HG02610 (cell line): Measurements from ENCODE around the gene MICAL3.
"Not testable (repeated sequence)": the region's sequence is repeated elsewhere in the genome, so short reads cannot be mapped to it uniquely, and the experiment has no call there.

Experiments used
- ATAC-seq: cut with Tn5 transposase; IDR thresholded peaks from one replicate; pipeline ENCODE4 v1.9.1; 2021; ENCODE audit warnings: mild to moderate bottlenecking, moderate library complexity; ENCODE audit not compliant: unreplicated experiment

MICAL3 gene

GRCh38 chr22:18034076-18034475, 9.7 kb upstream of the MICAL3 start:
- ATAC-seq: no peak

GRCh38 chr22:18033204-18033998, 9.0 kb upstream of the MICAL3 start:
- ATAC-seq: no peak

- no peak for ATAC-seq
These were observed 8.2 kb upstream of the MICAL3 start for GRCh38 chr22:18032455-18033101.

- ATAC-seq: no peak
These were observed 7.5 kb upstream of the MICAL3 start for GRCh38 chr22:18031695-18032454.

GRCh38 chr22:18029686-18030267, 5.4 kb upstream of the MICAL3 start:
- no peak for ATAC-seq

GRCh38 chr22:18028817-18029527, 4.6 kb upstream of the MICAL3 start:
- ATAC-seq: no peak

GRCh38 chr22:18025898-18026297, 1.5 kb upstream of the MICAL3 start:
- not testable (repeated sequence) for ATAC-seq

GRCh38 chr22:18024956-18025720, 777 bp upstream of the MICAL3 start:
- no peak for ATAC-seq

- no peak for ATAC-seq
These were observed 669 bp downstream of the MICAL3 start for GRCh38 chr22:18023509-18024275.

GRCh38 chr22:18022876-18023275, 1.5 kb downstream of the MICAL3 start:
- no peak for ATAC-seq

GRCh38 chr22:18021431-18021830, 2.9 kb downstream of the MICAL3 start:
- no peak for ATAC-seq

- not testable (repeated sequence) for ATAC-seq
These were observed 3.6 kb downstream of the MICAL3 start for GRCh38 chr22:18020743-18021142.

- ATAC-seq: no peak
These were observed 10.4 kb downstream of the MICAL3 start for GRCh38 chr22:18013947-18014346.

GRCh38 chr22:18013436-18013835, 10.9 kb downstream of the MICAL3 start:
- ATAC-seq: no peak

GRCh38 chr22:18012531-18012930, 11.8 kb downstream of the MICAL3 start:
- no peak for ATAC-seq

GRCh38 chr22:18010266-18010665, 14.1 kb downstream of the MICAL3 start:
- no peak for ATAC-seq

GRCh38 chr22:18008136-18008535, 16.2 kb downstream of the MICAL3 start:
- ATAC-seq: no peak

- ATAC-seq: no peak
These were observed 19.0 kb downstream of the MICAL3 start for GRCh38 chr22:18005201-18005926.
